ENCODE data around the gene USP48. TPM values are rescaled to one million over a fixed set of nuclear protein-coding genes. Genes with fewer than 3 reads are reported as not detected.

USP48 gene
- total RNA-seq, 4 donors from 2014 or later = 39.2 to 83.1 (median 51.5) TPM

GRCh38 chr1:21651214-21652042 is 131.5 kb downstream of the USP48 start:
- H3K4me3 ChIP-seq = peak overlapping the region; percentile 31 to 57
- no peaks in the 10 kb centered on the region for H3K9me3 ChIP-seq
- WGBS, 2 donors (ENCODE audit: low coverage in 1 of 2) = 27% methylated on average over 5 of the region's 80 CpGs; no CpG with 5 or more reads in 1 of the 2 donors
- ATAC-seq = peak; percentile 61
- H3K4me1 ChIP-seq = peaks cover 0 to 22% (median 8%) of the 10 kb centered on the region in 3 donors
- H3K27ac ChIP-seq = no peak overlapping the region
- H3K27me3 ChIP-seq = peaks cover 57% of the 10 kb centered on the region
- no peaks in the 10 kb centered on the region for H3K36me3 ChIP-seq
- TF ChIP-seq POLR2AphosphoS5 (IDR thresholded peaks at IDR 0.05) (no peak), CTCF (IDR thresholded peaks at IDR 0.05) (no peak), EP300 (IDR thresholded peaks at IDR 0.05) (no peak), POLR2A (IDR thresholded peaks at IDR 0.05) (no peak)

- no peak overlapping the region for H3K27ac ChIP-seq
- H3K4me1 ChIP-seq = peaks cover 0 to 22% (median 8%) of the 10 kb centered on the region in 3 donors
- WGBS, 2 donors (ENCODE audit: low coverage in 1 of 2) = no CpG with 5 or more reads among the region's 9 CpGs
- H3K27me3 ChIP-seq = peaks cover 68% of the 10 kb centered on the region
- H3K4me3 ChIP-seq = no peak overlapping the region
- TF ChIP-seq EP300 (IDR thresholded peaks at IDR 0.05) = no peak
- TF ChIP-seq POLR2A (IDR thresholded peaks at IDR 0.05) = no peak
- no peak for TF ChIP-seq POLR2AphosphoS5 (IDR thresholded peaks at IDR 0.05)
- TF ChIP-seq CTCF (IDR thresholded peaks at IDR 0.05) = no peak
- ATAC-seq = no peak
- H3K9me3 ChIP-seq = no peaks in the 10 kb centered on the region
- no peaks in the 10 kb centered on the region for H3K36me3 ChIP-seq
Observed at GRCh38 chr1:21650400-21650799, 132.5 kb downstream of the USP48 start.

- Histone ChIP-seq H3K36me3 (no peaks in the 10 kb centered on the region), H3K27me3 (peaks cover 76% of the 10 kb centered on the region), H3K27ac (no peak overlapping the region), H3K9me3 (no peaks in the 10 kb centered on the region), H3K4me3 (no peak overlapping the region), H3K4me1 (peaks cover 0 to 22% (median 8%) of the 10 kb centered on the region in 3 donors)
- no peak for ATAC-seq
- TF ChIP-seq CTCF (IDR thresholded peaks at IDR 0.05) = no peak
- TF ChIP-seq POLR2A (IDR thresholded peaks at IDR 0.05) = no peak
- TF ChIP-seq EP300 (IDR thresholded peaks at IDR 0.05) = no peak
- no peak for TF ChIP-seq POLR2AphosphoS5 (IDR thresholded peaks at IDR 0.05)
- WGBS, 2 donors (ENCODE audit: low coverage in 1 of 2) = 38 to 56% methylated on average over 1 to 2 of the region's 2 CpGs
Observed at GRCh38 chr1:21649315-21649714, 133.6 kb downstream of the USP48 start.

- no peaks in the 10 kb centered on the region for H3K36me3 ChIP-seq
- no peak overlapping the region for H3K27ac ChIP-seq
- peaks cover 0 to 22% (median 8%) of the 10 kb centered on the region in 3 donors for H3K4me1 ChIP-seq
- TF ChIP-seq CTCF (IDR thresholded peaks at IDR 0.05) (no peak), EP300 (IDR thresholded peaks at IDR 0.05) (no peak), POLR2A (IDR thresholded peaks at IDR 0.05) (no peak), POLR2AphosphoS5 (IDR thresholded peaks at IDR 0.05) (no peak)
- no peak overlapping the region for H3K4me3 ChIP-seq
- WGBS, 2 donors (ENCODE audit: low coverage in 1 of 2) = 60 to 74% methylated on average over 1 to 9 of the region's 10 CpGs
- ATAC-seq = no peak
- peaks cover 81% of the 10 kb centered on the region for H3K27me3 ChIP-seq
- H3K9me3 ChIP-seq = no peaks in the 10 kb centered on the region
Observed at GRCh38 chr1:21648791-21649190, 134.2 kb downstream of the USP48 start.

GRCh38 chr1:21648352-21648730 is 134.6 kb downstream of the USP48 start:
- WGBS, 2 donors (ENCODE audit: low coverage in 1 of 2) = 67 to 100% methylated on average over 1 to 3 of the region's 4 CpGs
- no peak for TF ChIP-seq POLR2AphosphoS5 (IDR thresholded peaks at IDR 0.05)
- Histone ChIP-seq H3K36me3 (no peaks in the 10 kb centered on the region), H3K27ac (no peak overlapping the region), H3K4me3 (no peak overlapping the region), H3K4me1 (peaks cover 0 to 22% (median 8%) of the 10 kb centered on the region in 3 donors), H3K27me3 (peaks cover 83% of the 10 kb centered on the region), H3K9me3 (no peaks in the 10 kb centered on the region)
- no peak for ATAC-seq
